ENCODE measurements around the gene IZUMO1R.
"Not testable (repeated sequence)": the region's sequence is repeated elsewhere in the genome, so short reads cannot be mapped to it uniquely, and the experiment has no call there.

IZUMO1R gene

GRCh38 chr11:94303966-94304958 is at the start of gene IZUMO1R:
TSS of gene IZUMO1R (plus strand) at chr11:94304580. CDS start at chr11:94305637, 1,057 bp downstream.
- DNase-seq: no peak

GRCh38 chr11:94271885-94272372 is 32.5 kb upstream of the IZUMO1R start:
- no peak for DNase-seq

GRCh38 chr11:94272738-94273313 is 31.6 kb upstream of the IZUMO1R start:
- no peak for DNase-seq

GRCh38 chr11:94275961-94276360 is 28.4 kb upstream of the IZUMO1R start:
- DNase-seq: no peak

- no peak for DNase-seq
Observed at GRCh38 chr11:94276943-94277342, 27.4 kb upstream of the IZUMO1R start.

- not testable (repeated sequence) for DNase-seq
Observed at GRCh38 chr11:94278207-94278606, 26.2 kb upstream of the IZUMO1R start.

GRCh38 chr11:94279996-94280395 is 24.4 kb upstream of the IZUMO1R start:
- no peak for DNase-seq

GRCh38 chr11:94281324-94281723 is 23.1 kb upstream of the IZUMO1R start:
- no peak for DNase-seq

- no peak for DNase-seq
Observed at GRCh38 chr11:94283678-94284077, 20.7 kb upstream of the IZUMO1R start.

GRCh38 chr11:94295534-94295933 is 8.8 kb upstream of the IZUMO1R start:
- no peak for DNase-seq

- no peak for DNase-seq
Observed at GRCh38 chr11:94297985-94298576, 6.3 kb upstream of the IZUMO1R start.

- no peak for DNase-seq
Observed at GRCh38 chr11:94302776-94303175, 1.6 kb upstream of the IZUMO1R start.

- no peak for DNase-seq
Observed at GRCh38 chr11:94305146-94305545, 766 bp downstream of the IZUMO1R start.

- no peak for DNase-seq
Observed at GRCh38 chr11:94307101-94307791, 2.9 kb downstream of the IZUMO1R start.

GRCh38 chr11:94308024-94308423 is 3.6 kb downstream of the IZUMO1R start:
- no peak for DNase-seq

- no peak for DNase-seq
Observed at GRCh38 chr11:94309757-94310156, 5.4 kb downstream of the IZUMO1R start.

GRCh38 chr11:94310191-94310875 is 6.0 kb downstream of the IZUMO1R start:
- no peak for DNase-seq

GRCh38 chr11:94312339-94312738 is 8.0 kb downstream of the IZUMO1R start:
- DNase-seq: no peak

GRCh38 chr11:94314064-94314463 is 9.7 kb downstream of the IZUMO1R start:
- no peak for DNase-seq

- DNase-seq: no peak
Observed at GRCh38 chr11:94315664-94316063, 11.3 kb downstream of the IZUMO1R start.

- no peak for DNase-seq
Observed at GRCh38 chr11:94322501-94322900, 18.1 kb downstream of the IZUMO1R start.

- no peak for DNase-seq
Observed at GRCh38 chr11:94325681-94326080, 21.3 kb downstream of the IZUMO1R start.

All from NCI-H1930 (cell line).